ENCODE data around the gene TRIM33. TPM values are rescaled to one million over a fixed set of nuclear protein-coding genes. Genes with fewer than 3 reads are reported as not detected.

Gene TRIM33
- total RNA-seq, 1 donor from 2014 or later = 24.0 TPM

GRCh38 chr1:114456586-114456985 lies 54.4 kb downstream of the TRIM33 start:
- Mint-ChIP-seq H3K4me3 (ENCODE audit: unreplicated experiment) (no peak overlapping the region), H3K9me3 (ENCODE audit: low read depth) (no peaks in the 10 kb centered on the region), H3K27ac (ENCODE audit: unreplicated experiment) (no peak overlapping the region), H3K36me3 (ENCODE audit: low read depth) (peaks cover 16% of the 10 kb centered on the region), H3K27me3 (ENCODE audit: low read depth) (no peaks in the 10 kb centered on the region), H3K4me1 (ENCODE audit: low read depth) (peaks cover 8% of the 10 kb centered on the region)
- TF ChIP-seq CTCF (IDR thresholded peaks at IDR 0.05) = no peak
- DNase-seq (ENCODE audit: low spot score) = no peak

GRCh38 chr1:114455102-114455785 lies 55.8 kb downstream of the TRIM33 start:
- Mint-ChIP-seq H3K36me3 (ENCODE audit: low read depth) (peaks cover 18% of the 10 kb centered on the region), H3K27ac (ENCODE audit: unreplicated experiment) (no peak overlapping the region), H3K27me3 (ENCODE audit: low read depth) (no peaks in the 10 kb centered on the region), H3K9me3 (ENCODE audit: low read depth) (no peaks in the 10 kb centered on the region), H3K4me3 (ENCODE audit: unreplicated experiment) (no peak overlapping the region), H3K4me1 (ENCODE audit: low read depth) (peaks cover 8% of the 10 kb centered on the region)
- TF ChIP-seq CTCF (IDR thresholded peaks at IDR 0.05) = no peak
- no peak for DNase-seq (ENCODE audit: low spot score)

GRCh38 chr1:114454539-114454938 lies 56.5 kb downstream of the TRIM33 start:
- H3K27ac Mint-ChIP-seq (ENCODE audit: unreplicated experiment) = no peak overlapping the region
- H3K9me3 Mint-ChIP-seq (ENCODE audit: low read depth) = no peaks in the 10 kb centered on the region
- H3K36me3 Mint-ChIP-seq (ENCODE audit: low read depth) = peaks cover 19% of the 10 kb centered on the region
- peaks cover 8% of the 10 kb centered on the region for H3K4me1 Mint-ChIP-seq (ENCODE audit: low read depth)
- no peak overlapping the region for H3K4me3 Mint-ChIP-seq (ENCODE audit: unreplicated experiment)
- no peak for TF ChIP-seq CTCF (IDR thresholded peaks at IDR 0.05)
- H3K27me3 Mint-ChIP-seq (ENCODE audit: low read depth) = no peaks in the 10 kb centered on the region
- DNase-seq (ENCODE audit: low spot score) = no peak

GRCh38 chr1:114453361-114453784 lies 57.6 kb downstream of the TRIM33 start:
- no peak for DNase-seq (ENCODE audit: low spot score)
- no peak overlapping the region for H3K4me3 Mint-ChIP-seq (ENCODE audit: unreplicated experiment)
- no peaks in the 10 kb centered on the region for H3K9me3 Mint-ChIP-seq (ENCODE audit: low read depth)
- H3K36me3 Mint-ChIP-seq (ENCODE audit: low read depth) = peaks cover 19% of the 10 kb centered on the region
- no peaks in the 10 kb centered on the region for H3K27me3 Mint-ChIP-seq (ENCODE audit: low read depth)
- no peak for TF ChIP-seq CTCF (IDR thresholded peaks at IDR 0.05)
- H3K4me1 Mint-ChIP-seq (ENCODE audit: low read depth) = peaks cover 4% of the 10 kb centered on the region
- H3K27ac Mint-ChIP-seq (ENCODE audit: unreplicated experiment) = peak overlapping the region; percentile 13

- no peaks in the 10 kb centered on the region for H3K4me1 Mint-ChIP-seq (ENCODE audit: low read depth)
- H3K36me3 Mint-ChIP-seq (ENCODE audit: low read depth) = peaks cover 21% of the 10 kb centered on the region
- H3K9me3 Mint-ChIP-seq (ENCODE audit: low read depth) = no peaks in the 10 kb centered on the region
- TF ChIP-seq CTCF (IDR thresholded peaks at IDR 0.05) = no peak
- no peak overlapping the region for H3K4me3 Mint-ChIP-seq (ENCODE audit: unreplicated experiment)
- H3K27me3 Mint-ChIP-seq (ENCODE audit: low read depth) = no peaks in the 10 kb centered on the region
- no peak overlapping the region for H3K27ac Mint-ChIP-seq (ENCODE audit: unreplicated experiment)
- DNase-seq (ENCODE audit: low spot score) = no peak
Observed at GRCh38 chr1:114448370-114449036, 62.5 kb downstream of the TRIM33 start.
